Endometrial microvascular endothelial cells (primary cell): ENCODE measurements around the gene GJD4. TPM values are rescaled to one million over a fixed set of nuclear protein-coding genes. Genes with fewer than 3 reads are reported as not detected.

Source experiments
- in situ Hi-C: cut with HindIII; loops from 2 replicates; pipeline ENCODE4 v1.10.0; 2017; ENCODE audit warnings: low sequenced_read_pairs, low pct_unique_long_range_greater_than_20kb; ENCODE audit errors: inconsistent ontology term
- total RNA-seq: library from RNA; depleted of rRNA; stranded (reverse); fragments of >200 nt; gene quantifications from one replicate; pipeline ENCODE4 v1.2.3, GENCODE V29; 2015; ENCODE audit errors: inconsistent ontology term

GJD4 gene
- total RNA-seq, 1 donor from 2014 or later, result not detected

- in situ Hi-C loops, result loop anchor here (25.0 kb wide), 1 partner anchor 1145 kb away; no protein-coding TSS in a partner anchor
Observed at GRCh38 chr10:35642035-35642792, 37.1 kb downstream of the GJD4 start, which contains the start of gene FZD8. Gene FZD8, minus strand, starts transcription at chr10:35642296. Its CDS starts 867 bp downstream, at chr10:35641429.

GRCh38 chr10:35642793-35643114, 37.6 kb downstream of the GJD4 start:
- in situ Hi-C loops, result loop anchor here (25.0 kb wide), 1 partner anchor 1145 kb away; no protein-coding TSS in a partner anchor

- in situ Hi-C loops, result loop anchor here (25.0 kb wide), 1 partner anchor 1144 kb away; no protein-coding TSS in a partner anchor
Observed at GRCh38 chr10:35643151-35644049, 38.3 kb downstream of the GJD4 start.

GRCh38 chr10:35644050-35644950, 39.2 kb downstream of the GJD4 start:
- in situ Hi-C loops, result loop anchor here (25.0 kb wide), 1 partner anchor 1143 kb away; no protein-coding TSS in a partner anchor

- in situ Hi-C loops, result no loop called here
Observed at GRCh38 chr10:35650894-35651293, 45.8 kb downstream of the GJD4 start.

GRCh38 chr10:35652824-35653223, 47.7 kb downstream of the GJD4 start:
- in situ Hi-C loops, result no loop called here

- in situ Hi-C loops, result no loop called here
Observed at GRCh38 chr10:35657621-35658020, 52.5 kb downstream of the GJD4 start.

Other genes with a start within 250 kb of the GJD4 start
- gene FZD8, start 37.0 kb downstream of the GJD4 start, total RNA-seq, result 30.9 TPM